ENCODE results near the gene NFIB.

DNA sequence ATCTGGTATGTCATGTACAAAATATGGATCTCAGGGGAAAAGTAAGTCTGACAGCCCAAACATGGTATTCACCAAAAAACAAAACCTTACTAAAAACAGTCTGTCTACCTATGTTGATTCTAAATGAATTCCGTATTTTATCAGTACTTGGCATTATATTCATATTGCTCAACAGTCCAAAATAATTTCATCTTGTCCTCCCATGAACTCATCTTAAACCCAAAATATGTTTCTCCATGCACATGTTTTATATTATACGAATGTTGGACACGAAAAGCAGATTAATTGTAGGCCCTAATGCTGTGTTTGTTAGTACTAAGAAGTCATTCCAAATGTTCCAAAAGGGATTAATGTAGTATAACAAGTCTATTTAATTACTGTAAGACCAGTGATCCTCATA is 20.1 kb downstream of the NFIB start:
- TF ChIP-seq, protein P1, sequence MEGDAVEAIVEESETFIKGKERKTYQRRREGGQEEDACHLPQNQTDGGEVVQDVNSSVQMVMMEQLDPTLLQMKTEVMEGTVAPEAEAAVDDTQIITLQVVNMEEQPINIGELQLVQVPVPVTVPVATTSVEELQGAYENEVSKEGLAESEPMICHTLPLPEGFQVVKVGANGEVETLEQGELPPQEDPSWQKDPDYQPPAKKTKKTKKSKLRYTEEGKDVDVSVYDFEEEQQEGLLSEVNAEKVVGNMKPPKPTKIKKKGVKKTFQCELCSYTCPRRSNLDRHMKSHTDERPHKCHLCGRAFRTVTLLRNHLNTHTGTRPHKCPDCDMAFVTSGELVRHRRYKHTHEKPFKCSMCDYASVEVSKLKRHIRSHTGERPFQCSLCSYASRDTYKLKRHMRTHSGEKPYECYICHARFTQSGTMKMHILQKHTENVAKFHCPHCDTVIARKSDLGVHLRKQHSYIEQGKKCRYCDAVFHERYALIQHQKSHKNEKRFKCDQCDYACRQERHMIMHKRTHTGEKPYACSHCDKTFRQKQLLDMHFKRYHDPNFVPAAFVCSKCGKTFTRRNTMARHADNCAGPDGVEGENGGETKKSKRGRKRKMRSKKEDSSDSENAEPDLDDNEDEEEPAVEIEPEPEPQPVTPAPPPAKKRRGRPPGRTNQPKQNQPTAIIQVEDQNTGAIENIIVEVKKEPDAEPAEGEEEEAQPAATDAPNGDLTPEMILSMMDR (conservative IDR thresholded peaks at IDR 0.05; ENCODE audit: low read length) = no peak
- TF ChIP-seq EZH2phosphoT487 (IDR thresholded peaks at IDR 0.05; ENCODE audit: borderline replicate concordance) = no peak
